GM19099 (cell line): Measurements from ENCODE around the gene RRP12.

ENCODE experiments used
- POLR2A ChIP-seq: IDR thresholded peaks from 3 replicates; pipeline ENCODE4 v1.6.1; 2011; ENCODE audit warnings: low read depth; ENCODE audit not compliant: insufficient read length; ENCODE audit errors: extremely low read depth

The RRP12 gene

GRCh38 chr10:97400665-97401454 is at the start of gene RRP12:
Gene RRP12 (minus strand): TSS chr10:97401340. CDS start chr10:97401231, 109 bp downstream.
- peak; percentile 57 for TF ChIP-seq POLR2A

- TF ChIP-seq POLR2A: no peak
Observed at GRCh38 chr10:97450828-97451227, 49.7 kb upstream of the RRP12 start.

GRCh38 chr10:97445722-97446639 is 44.8 kb upstream of the RRP12 start, which contains the start of the genes EXOSC1 and ZDHHC16:
Gene EXOSC1 (minus strand): TSS chr10:97446006. CDS start chr10:97445985, 21 bp downstream.
Gene ZDHHC16 (plus strand): TSS chr10:97446175. CDS start chr10:97451676, 5,501 bp downstream.
- TF ChIP-seq POLR2A: peak; percentile 90

GRCh38 chr10:97445357-97445721 is 44.2 kb upstream of the RRP12 start:
- no peak for TF ChIP-seq POLR2A

GRCh38 chr10:97444212-97444611 is 43.1 kb upstream of the RRP12 start:
- no peak for TF ChIP-seq POLR2A

GRCh38 chr10:97442277-97442676 is 41.1 kb upstream of the RRP12 start:
- no peak for TF ChIP-seq POLR2A

- no peak for TF ChIP-seq POLR2A
Observed at GRCh38 chr10:97435211-97435610, 34.1 kb upstream of the RRP12 start.

- no peak for TF ChIP-seq POLR2A
Observed at GRCh38 chr10:97434557-97434956, 33.4 kb upstream of the RRP12 start.

GRCh38 chr10:97434055-97434454 is 32.9 kb upstream of the RRP12 start:
- no peak for TF ChIP-seq POLR2A

- no peak for TF ChIP-seq POLR2A
Observed at GRCh38 chr10:97428572-97428981, 27.4 kb upstream of the RRP12 start.

- TF ChIP-seq POLR2A: peak; percentile 45
Observed at GRCh38 chr10:97427571-97428179, 26.5 kb upstream of the RRP12 start.

GRCh38 chr10:97426776-97427570 is 25.8 kb upstream of the RRP12 start:
- no peak for TF ChIP-seq POLR2A

- peak; percentile 69 for TF ChIP-seq POLR2A
Observed at GRCh38 chr10:97425964-97426775, 25.0 kb upstream of the RRP12 start, which contains the start of gene PGAM1. Gene PGAM1 (plus strand): TSS chr10:97426191. CDS start chr10:97426308, 117 bp downstream.

- no peak for TF ChIP-seq POLR2A
Observed at GRCh38 chr10:97416565-97416964, 15.4 kb upstream of the RRP12 start.

- TF ChIP-seq POLR2A: no peak
Observed at GRCh38 chr10:97412891-97413304, 11.8 kb upstream of the RRP12 start.
